BJ (cell line): ENCODE measurements around the gene MIOX. TPM values are rescaled to one million over a fixed set of nuclear protein-coding genes. Genes with fewer than 3 reads are reported as not detected.

Experiments used
- CTCF ChIA-PET: fragments of 350-600 bp; formaldehyde crosslinking; extraction: SDS; loops from one replicate; lab custom pipeline; 2021; ENCODE audit warnings: antibody characterized with exemption, inconsistent platforms; lab: Yijun Ruan, JAX
- POLR2A ChIA-PET: fragments of 300-600 bp; sonication (Branson Sonifier 250); formaldehyde crosslinking; extraction: SDS; loops from one replicate; lab custom pipeline; 2021; ENCODE audit warnings: antibody characterized with exemption; lab: Charles Lee
- DNase-seq: peaks from one replicate; pipeline ENCODE4 v3.0.0-alpha.2; 2011; ENCODE audit warnings: low read depth
- H3K27me3 ChIP-seq: 2 replicates; pipeline ENCODE4 v1.6.0; 2011; ENCODE audit warnings: low read length; ENCODE audit not compliant: control insufficient read depth, insufficient read depth
- H3K36me3 ChIP-seq: 2 replicates; pipeline ENCODE4 v1.5.1; 2011; ENCODE audit warnings: low read length; ENCODE audit not compliant: control insufficient read depth, insufficient read depth
- H3K4me3 ChIP-seq: 2 replicates; pipeline ENCODE4 v1.5.1; 2011; ENCODE audit warnings: low read depth, mild to moderate bottlenecking, control low read depth, low read length
- CTCF ChIP-seq: IDR thresholded peaks from 2 replicates; pipeline ENCODE4 v1.5.1; 2011; ENCODE audit warnings: low read depth, mild to moderate bottlenecking, control low read depth, inconsistent platforms, low read length, moderate library complexity; ENCODE audit not compliant: insufficient read depth
- polyA plus RNA-seq: library from polyadenylated mRNA; depleted of rRNA; stranded (reverse); fragments of >200 nt; gene quantifications from 2 replicates; pipeline ENCODE4 v1.2.3, GENCODE V29; 2011

Gene MIOX
- polyA plus RNA-seq, 1 experiment: 0.20 TPM

- Histone ChIP-seq H3K27me3 (no peaks in the 10 kb centered on the region), H3K36me3 (no peaks in the 10 kb centered on the region), H3K4me3 (peak overlapping the region; percentile 59)
- TF ChIP-seq CTCF: no peak
- POLR2A ChIA-PET: interaction anchor here (1.0 kb wide), 1 partner anchor 22 kb away, joined by 4 read pairs; the partner anchor contains the start of genes LMF2 and NCAPH2
- DNase-seq: no peak
- CTCF ChIA-PET: interaction anchor here (0.6 to 2.0 kb wide), 3 partner anchors 34 to 205 kb away, joined by 3 to 9 read pairs (median 3); partner anchors contain the start of gene SYCE3
These were observed 42.8 kb downstream of the MIOX start for GRCh38 chr22:50529416-50529896.

- TF ChIP-seq CTCF: no peak
- Histone ChIP-seq H3K4me3 (peak within 1 kb of the TSS; percentile 59), H3K27me3 (no peaks in the 10 kb centered on the region), H3K36me3 (no peaks in the 10 kb centered on the region)
- ChIA-PET POLR2A (interaction anchor here (1.0 kb wide), 1 partner anchor 22 kb away, joined by 4 read pairs; the partner anchor contains the start of genes LMF2 and NCAPH2), CTCF (interaction anchor here (0.6 to 2.0 kb wide), 4 partner anchors 33 to 205 kb away, joined by 3 to 9 read pairs (median 3); partner anchors contain the start of gene SYCE3)
- DNase-seq: no peak
These were observed 43.4 kb downstream of the MIOX start, which contains the start of gene TYMP for GRCh38 chr22:50529897-50530579. TSS of gene TYMP (minus strand) at chr22:50530012. CDS start at chr22:50529709, 303 bp downstream.

- CTCF ChIA-PET: no interaction called here
- no peaks in the 10 kb centered on the region for H3K36me3 ChIP-seq
- no peak for TF ChIP-seq CTCF
- H3K4me3 ChIP-seq: peak overlapping the region; percentile 59
- no peaks in the 10 kb centered on the region for H3K27me3 ChIP-seq
- POLR2A ChIA-PET: no interaction called here
- DNase-seq: no peak
These were observed 43.9 kb downstream of the MIOX start for GRCh38 chr22:50530580-50530876.

- Histone ChIP-seq H3K36me3 (no peaks in the 10 kb centered on the region), H3K27me3 (no peaks in the 10 kb centered on the region), H3K4me3 (peak overlapping the region; percentile 59)
- POLR2A ChIA-PET: interaction anchor here (0.6 kb wide), 1 partner anchor 10 kb away, joined by 6 read pairs; no protein-coding TSS in a partner anchor
- CTCF ChIA-PET: interaction anchor here (1.3 kb wide), 1 partner anchor 32 kb away, joined by 3 read pairs; the partner anchor contains the start of gene SYCE3
- no peak for TF ChIP-seq CTCF
- no peak for DNase-seq
These were observed 44.4 kb downstream of the MIOX start for GRCh38 chr22:50530877-50531545.

GRCh38 chr22:50531546-50531961 lies 44.9 kb downstream of the MIOX start:
- CTCF ChIA-PET: interaction anchor here (1.0 to 1.3 kb wide), 2 partner anchors 9 to 31 kb away, joined by 3 to 4 read pairs; partner anchors contain the start of gene SYCE3
- Histone ChIP-seq H3K4me3 (peak overlapping the region; percentile 59), H3K27me3 (no peaks in the 10 kb centered on the region), H3K36me3 (no peaks in the 10 kb centered on the region)
- TF ChIP-seq CTCF: no peak
- POLR2A ChIA-PET: interaction anchor here (0.6 kb wide), 1 partner anchor 9 kb away, joined by 6 read pairs; no protein-coding TSS in a partner anchor
- no peak for DNase-seq
